HG03025 (cell line): Measurements from ENCODE around the gene TOM1L2.

Experiments used
- ATAC-seq: cut with Tn5 transposase; IDR thresholded peaks from one replicate; pipeline ENCODE4 v1.9.1; 2021; ENCODE audit warnings: mild to moderate bottlenecking, moderate library complexity; ENCODE audit not compliant: unreplicated experiment, low FRiP score

TOM1L2 gene

DNA sequence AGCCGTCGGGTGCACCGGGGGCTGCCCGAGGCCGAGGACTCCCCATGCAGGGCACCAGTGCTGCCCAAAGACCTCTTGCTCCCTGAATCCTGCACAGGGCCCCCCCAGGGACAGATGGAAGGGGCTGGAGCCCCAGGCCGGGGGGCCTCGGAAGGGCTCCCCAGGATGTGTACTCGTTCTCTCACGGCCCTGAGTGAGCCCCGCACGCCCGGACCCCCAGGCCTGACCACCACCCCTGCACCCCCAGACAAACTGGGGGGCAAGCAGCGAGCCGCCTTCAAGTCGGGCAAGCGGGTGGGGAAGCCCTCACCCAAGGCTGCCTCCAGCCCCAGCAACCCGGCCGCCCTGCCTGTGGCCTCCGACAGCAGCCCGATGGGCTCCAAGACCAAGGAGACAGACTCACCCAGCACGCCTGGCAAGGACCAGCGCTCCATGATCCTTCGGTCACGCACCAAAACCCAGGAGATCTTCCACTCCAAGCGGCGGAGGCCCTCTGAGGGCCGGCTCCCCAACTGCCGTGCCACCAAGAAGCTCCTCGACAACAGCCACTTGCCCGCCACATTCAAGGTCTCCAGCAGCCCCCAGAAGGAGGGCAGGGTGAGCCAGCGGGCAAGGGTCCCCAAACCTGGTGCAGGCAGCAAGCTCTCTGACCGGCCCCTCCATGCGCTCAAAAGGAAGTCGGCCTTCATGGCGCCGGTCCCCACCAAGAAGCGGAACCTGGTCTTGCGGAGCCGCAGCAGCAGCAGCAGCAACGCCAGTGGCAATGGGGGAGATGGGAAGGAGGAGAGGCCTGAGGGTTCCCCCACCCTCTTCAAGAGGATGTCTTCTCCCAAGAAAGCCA, 176.0 kb downstream of the TOM1L2 start:
- ATAC-seq, result no peak

DNA sequence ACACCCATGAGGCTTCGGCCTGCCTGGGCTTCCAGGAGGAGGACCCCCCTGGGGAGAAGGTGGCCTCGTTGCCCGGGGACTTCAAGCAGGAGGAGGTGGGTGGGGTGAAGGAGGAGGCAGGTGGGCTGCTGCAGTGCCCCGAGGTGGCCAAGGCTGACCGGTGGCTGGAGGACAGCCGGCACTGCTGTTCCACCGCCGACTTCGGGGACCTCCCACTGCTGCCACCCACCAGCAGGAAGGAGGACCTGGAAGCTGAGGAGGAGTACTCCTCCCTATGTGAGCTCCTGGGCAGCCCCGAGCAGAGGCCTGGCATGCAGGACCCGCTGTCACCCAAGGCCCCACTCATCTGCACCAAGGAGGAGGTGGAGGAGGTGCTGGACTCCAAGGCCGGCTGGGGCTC, 176.9 kb downstream of the TOM1L2 start:
- no peak for ATAC-seq

DNA sequence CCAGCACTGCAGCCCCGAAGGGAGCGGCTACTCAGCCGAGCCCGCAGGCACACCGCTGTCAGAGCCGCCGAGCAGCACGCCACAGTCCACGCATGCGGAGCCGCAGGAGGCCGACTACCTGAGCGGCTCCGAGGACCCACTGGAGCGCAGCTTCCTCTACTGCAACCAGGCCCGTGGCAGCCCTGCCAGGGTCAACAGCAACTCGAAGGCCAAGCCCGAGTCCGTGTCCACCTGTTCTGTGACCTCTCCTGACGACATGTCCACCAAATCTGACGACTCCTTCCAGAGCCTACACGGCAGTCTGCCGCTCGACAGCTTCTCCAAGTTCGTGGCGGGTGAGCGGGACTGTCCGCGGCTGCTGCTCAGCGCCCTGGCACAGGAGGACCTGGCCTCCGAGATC, 177.8 kb downstream of the TOM1L2 start:
- ATAC-seq, result no peak
